ENCODE results near the gene SHB. TPM values are rescaled to one million over a fixed set of nuclear protein-coding genes. Genes with fewer than 3 reads are reported as not detected.

SHB gene
- total RNA-seq, 2 donors from 2014 or later: 28.1 to 38.1 TPM

DNA sequence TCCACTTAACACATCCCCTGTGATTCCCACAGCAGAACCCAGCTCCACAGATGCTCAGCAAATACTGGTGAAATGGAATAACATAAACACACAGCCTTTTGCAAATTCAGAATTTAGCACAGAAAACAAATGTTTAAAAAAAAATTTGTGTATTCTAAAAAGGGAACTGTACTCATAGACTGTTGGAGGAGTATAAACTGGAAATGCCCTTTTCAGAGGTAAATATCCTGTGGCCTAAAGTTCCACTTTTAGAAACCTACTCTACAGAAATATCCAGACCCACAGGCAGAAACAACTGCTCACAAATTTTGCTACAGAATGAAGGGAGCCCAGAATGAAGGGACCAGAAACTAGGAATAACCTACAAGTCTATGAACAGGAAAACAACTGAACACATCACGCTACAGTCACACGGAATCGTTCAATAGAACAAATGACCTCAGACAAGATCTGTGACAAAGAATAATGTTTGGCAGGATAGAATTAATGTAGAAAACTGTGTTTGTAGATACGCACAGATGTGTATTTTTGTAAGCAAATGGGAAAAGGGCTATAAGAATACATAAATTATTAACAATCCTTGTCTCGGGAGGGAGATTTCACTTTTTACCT lies 78.5 kb downstream of the SHB start:
- Mint-ChIP-seq H3K4me3 (no peak overlapping the region), H3K9me3 (no peaks in the 10 kb centered on the region)
- TF ChIP-seq, protein P1, sequence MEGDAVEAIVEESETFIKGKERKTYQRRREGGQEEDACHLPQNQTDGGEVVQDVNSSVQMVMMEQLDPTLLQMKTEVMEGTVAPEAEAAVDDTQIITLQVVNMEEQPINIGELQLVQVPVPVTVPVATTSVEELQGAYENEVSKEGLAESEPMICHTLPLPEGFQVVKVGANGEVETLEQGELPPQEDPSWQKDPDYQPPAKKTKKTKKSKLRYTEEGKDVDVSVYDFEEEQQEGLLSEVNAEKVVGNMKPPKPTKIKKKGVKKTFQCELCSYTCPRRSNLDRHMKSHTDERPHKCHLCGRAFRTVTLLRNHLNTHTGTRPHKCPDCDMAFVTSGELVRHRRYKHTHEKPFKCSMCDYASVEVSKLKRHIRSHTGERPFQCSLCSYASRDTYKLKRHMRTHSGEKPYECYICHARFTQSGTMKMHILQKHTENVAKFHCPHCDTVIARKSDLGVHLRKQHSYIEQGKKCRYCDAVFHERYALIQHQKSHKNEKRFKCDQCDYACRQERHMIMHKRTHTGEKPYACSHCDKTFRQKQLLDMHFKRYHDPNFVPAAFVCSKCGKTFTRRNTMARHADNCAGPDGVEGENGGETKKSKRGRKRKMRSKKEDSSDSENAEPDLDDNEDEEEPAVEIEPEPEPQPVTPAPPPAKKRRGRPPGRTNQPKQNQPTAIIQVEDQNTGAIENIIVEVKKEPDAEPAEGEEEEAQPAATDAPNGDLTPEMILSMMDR (conservative IDR thresholded peaks at IDR 0.05): no peak

DNA sequence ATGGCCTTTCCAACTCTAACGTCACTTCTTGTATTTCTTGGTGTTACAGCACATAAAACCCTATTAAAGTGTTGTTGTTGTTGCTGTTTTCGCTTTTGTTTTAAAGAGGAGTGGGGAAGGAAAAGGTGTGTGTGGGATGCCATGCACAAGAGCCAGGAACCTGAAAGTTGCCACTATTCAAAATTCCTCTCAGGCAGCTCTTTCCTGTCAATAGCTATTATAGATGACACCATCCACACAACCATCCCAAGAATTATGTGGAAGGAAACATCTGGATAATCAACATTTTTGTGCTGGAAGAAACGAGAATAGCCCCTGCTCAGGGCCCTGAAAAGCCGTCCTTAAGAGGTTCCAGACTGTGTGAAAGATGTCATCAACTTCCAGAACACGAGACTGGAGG lies 79.3 kb downstream of the SHB start:
- no peaks in the 10 kb centered on the region for H3K27me3 Mint-ChIP-seq (ENCODE audit: insufficient read depth)
- H3K36me3 ChIP-seq (ENCODE audit: control insufficient read depth, insufficient read depth, low read length): peaks cover 58% of the 10 kb centered on the region
- no peaks in the 10 kb centered on the region for H3K27me3 ChIP-seq (ENCODE audit: control insufficient read depth, insufficient read depth, low read length, poor library complexity, severe bottlenecking)
- WGBS, 2 experiments (ENCODE audit: insufficient coverage in 1 of 2, insufficient read length in 1 of 2): 94 to 100% methylated on average over 3 to 5 of the region's 5 CpGs
- H3K4me3 Mint-ChIP-seq: no peak overlapping the region
- DNase-seq: no peak
- peaks cover 19% of the 10 kb centered on the region for H3K36me3 Mint-ChIP-seq (ENCODE audit: low read depth)
- H3K9me3 Mint-ChIP-seq: no peaks in the 10 kb centered on the region
- H3K27ac ChIP-seq (ENCODE audit: low read depth, low read length): no peak overlapping the region
- H3K4me1 Mint-ChIP-seq: peaks cover 4% of the 10 kb centered on the region
- TF ChIP-seq, protein P1 (conservative IDR thresholded peaks at IDR 0.05): no peak
- no peak overlapping the region for H3K27ac Mint-ChIP-seq
- no peak overlapping the region for H3K4me3 ChIP-seq (ENCODE audit: low read length)
- no peaks in the 10 kb centered on the region for H3K4me1 ChIP-seq (ENCODE audit: control insufficient read depth, insufficient read depth, low read length)
- no peak overlapping the region for H3K9ac ChIP-seq (ENCODE audit: extremely low read depth, low read length, poor library complexity, severe bottlenecking)
- no peaks in the 10 kb centered on the region for H3K9me3 ChIP-seq (ENCODE audit: control insufficient read depth, low read length)

More for the DNA sequence above, 78.5 kb downstream of the SHB start:
- H3K27me3 Mint-ChIP-seq (ENCODE audit: insufficient read depth): no peaks in the 10 kb centered on the region
- WGBS, 2 experiments (ENCODE audit: insufficient coverage in 1 of 2, insufficient read length in 1 of 2): 90 to 100% methylated on average over 2 to 4 of the region's 5 CpGs
- peaks cover 16% of the 10 kb centered on the region for H3K36me3 Mint-ChIP-seq (ENCODE audit: low read depth)
- Histone ChIP-seq H3K9me3 (ENCODE audit: control insufficient read depth, low read length) (no peaks in the 10 kb centered on the region), H3K9ac (ENCODE audit: extremely low read depth, low read length, poor library complexity, severe bottlenecking) (no peak overlapping the region), H3K27ac (ENCODE audit: low read depth, low read length) (no peak overlapping the region), H3K27me3 (ENCODE audit: control insufficient read depth, insufficient read depth, low read length, poor library complexity, severe bottlenecking) (no peaks in the 10 kb centered on the region), H3K4me1 (ENCODE audit: control insufficient read depth, insufficient read depth, low read length) (no peaks in the 10 kb centered on the region), H3K4me3 (ENCODE audit: low read length) (no peak overlapping the region), H3K36me3 (ENCODE audit: control insufficient read depth, insufficient read depth, low read length) (peaks cover 58% of the 10 kb centered on the region)
- H3K27ac Mint-ChIP-seq: no peak overlapping the region
- H3K4me1 Mint-ChIP-seq: peaks cover 2% of the 10 kb centered on the region
- no peak for DNase-seq

DNA sequence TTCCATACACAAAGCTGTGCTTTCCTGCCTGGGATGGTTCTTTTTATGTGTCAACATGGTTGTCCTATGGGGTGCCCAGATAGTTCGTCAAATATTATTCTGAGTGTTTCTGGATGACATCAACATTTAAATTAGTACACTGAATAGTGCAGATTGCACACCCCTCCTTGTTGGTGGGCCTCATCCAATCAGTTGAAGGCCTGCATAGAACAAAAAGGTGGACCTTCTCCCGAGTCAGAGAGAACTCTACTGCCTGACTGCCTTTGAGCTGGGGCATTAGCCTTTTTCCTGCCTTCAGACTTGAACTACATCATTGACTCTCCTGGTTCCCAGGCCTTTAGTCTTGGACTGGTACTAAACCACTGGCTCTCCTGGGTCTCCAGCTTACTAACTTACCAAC lies 80.4 kb downstream of the SHB start:
- peaks cover 4% of the 10 kb centered on the region for H3K4me1 Mint-ChIP-seq
- no peaks in the 10 kb centered on the region for H3K9me3 Mint-ChIP-seq
- Histone ChIP-seq H3K4me3 (ENCODE audit: low read length) (no peak overlapping the region), H3K9me3 (ENCODE audit: control insufficient read depth, low read length) (no peaks in the 10 kb centered on the region), H3K36me3 (ENCODE audit: control insufficient read depth, insufficient read depth, low read length) (peaks cover 66% of the 10 kb centered on the region), H3K27ac (ENCODE audit: low read depth, low read length) (no peak overlapping the region), H3K4me1 (ENCODE audit: control insufficient read depth, insufficient read depth, low read length) (no peaks in the 10 kb centered on the region), H3K27me3 (ENCODE audit: control insufficient read depth, insufficient read depth, low read length, poor library complexity, severe bottlenecking) (no peaks in the 10 kb centered on the region), H3K9ac (ENCODE audit: extremely low read depth, low read length, poor library complexity, severe bottlenecking) (no peak overlapping the region)
- H3K36me3 Mint-ChIP-seq (ENCODE audit: low read depth): peaks cover 23% of the 10 kb centered on the region
- no peak for DNase-seq
- WGBS, 2 experiments (ENCODE audit: insufficient coverage in 1 of 2, insufficient read length in 1 of 2): 64 to 86% methylated on average over 1 to 2 of the region's 2 CpGs
- no peak overlapping the region for H3K4me3 Mint-ChIP-seq
- TF ChIP-seq, protein P1 (conservative IDR thresholded peaks at IDR 0.05): no peak
- H3K27me3 Mint-ChIP-seq (ENCODE audit: insufficient read depth): no peaks in the 10 kb centered on the region
- H3K27ac Mint-ChIP-seq: no peak overlapping the region

Measured in endodermal cell (in vitro differentiated cells).